CD4-positive, alpha-beta T cell treated with Interleukin-15 for 4 hours (primary cell): ENCODE measurements around the gene DOCK10.

ENCODE experiments used
- DNase-seq: peaks from one replicate; pipeline ENCODE4 v3.0.0-alpha.2; 2020; ENCODE audit warnings: low spot score

DOCK10 gene

DNA sequence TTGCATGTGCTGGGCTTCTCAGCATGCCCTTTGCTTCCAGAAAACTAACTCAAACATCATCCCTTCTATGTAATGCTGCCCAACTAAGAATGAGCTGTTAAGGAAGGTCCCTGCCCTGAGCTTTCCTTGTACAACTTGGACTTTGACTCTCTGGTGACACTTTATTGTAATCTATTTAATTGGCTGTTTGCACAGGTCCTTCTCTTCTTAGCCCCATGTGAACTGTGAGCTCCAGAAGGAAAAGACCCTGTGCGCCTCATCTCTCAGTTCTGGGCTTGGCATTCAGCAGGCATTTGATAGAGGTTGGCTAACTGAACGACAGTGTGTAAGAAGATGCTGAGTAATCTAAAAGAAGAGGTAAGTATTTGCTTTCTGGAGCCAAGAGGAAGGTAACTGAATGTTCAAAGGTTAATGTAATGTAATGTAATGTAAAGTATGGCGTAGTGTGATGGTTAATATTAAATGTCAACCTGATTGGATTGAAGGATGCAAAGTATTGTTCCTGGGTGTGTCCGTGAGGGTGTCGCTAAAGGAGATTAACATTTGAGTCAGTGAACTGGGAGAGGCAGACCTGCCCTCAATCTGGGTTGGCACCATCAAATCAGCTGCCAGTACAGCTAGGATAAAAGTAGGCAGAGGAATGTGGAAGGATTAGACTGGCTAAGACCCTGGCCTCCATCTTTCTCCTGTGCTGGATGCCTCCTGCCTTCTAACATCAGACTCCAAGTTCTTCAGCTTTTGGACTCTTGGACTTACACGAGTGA, 265.3 kb downstream of the DOCK10 start:
- DNase-seq = no peak

DNA sequence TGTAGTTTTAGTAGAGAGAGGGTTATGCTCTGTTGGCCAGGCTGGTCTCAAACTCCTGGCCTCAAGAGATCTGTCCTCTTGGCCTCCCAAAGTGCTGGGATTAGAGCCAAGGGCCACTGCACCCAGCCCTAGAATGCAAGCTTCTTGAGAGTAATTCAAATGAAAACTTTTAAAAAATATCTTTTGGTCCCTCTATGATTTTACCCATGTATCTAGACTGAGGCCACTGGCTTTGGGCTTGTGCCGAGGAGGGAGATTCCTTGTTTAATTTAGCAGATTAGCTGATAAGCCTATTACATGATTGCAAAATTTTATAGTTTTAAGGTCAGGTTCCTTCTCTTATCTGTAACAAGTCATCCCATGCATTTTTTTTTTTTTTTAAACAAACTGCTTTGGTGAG, 266.6 kb downstream of the DOCK10 start:
- no peak for DNase-seq

DNA sequence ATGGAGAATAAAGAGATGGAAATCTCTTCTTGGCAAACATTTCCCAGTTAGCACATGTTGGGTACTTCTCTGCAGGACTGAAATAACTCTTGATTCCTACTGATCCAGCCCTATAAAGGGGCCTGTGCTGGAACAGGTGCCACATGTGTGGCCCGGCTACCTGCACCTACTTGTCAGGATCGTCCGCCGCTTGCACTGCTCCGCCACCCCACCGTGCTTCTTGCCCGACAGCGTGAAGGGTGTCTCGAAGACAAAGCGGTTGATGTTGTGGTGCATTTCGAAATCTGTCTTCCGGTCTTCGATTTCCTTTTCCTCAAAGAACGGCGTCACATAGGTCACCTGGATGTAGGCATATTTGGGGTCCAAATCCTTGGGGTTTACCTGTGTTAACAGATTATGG, 267.5 kb downstream of the DOCK10 start:
- no peak for DNase-seq

DNA sequence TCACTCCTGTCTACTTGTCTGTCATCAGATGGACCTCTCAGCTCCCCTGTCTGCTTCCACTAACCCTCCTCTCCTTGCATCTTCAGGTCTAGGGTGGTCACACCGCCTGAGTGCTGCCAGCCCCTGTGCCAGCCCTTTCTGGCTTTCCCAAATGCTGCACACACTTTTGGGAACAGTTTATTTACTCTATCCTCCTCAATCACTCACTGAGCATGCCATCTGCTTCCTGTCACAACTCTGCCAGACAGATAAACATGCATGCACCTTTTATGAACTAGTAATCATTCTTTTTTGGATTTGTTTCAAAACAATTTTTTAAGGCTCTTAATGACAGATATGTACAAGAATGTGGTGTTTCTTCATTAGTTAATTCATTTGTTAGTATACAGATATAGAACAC, 269.8 kb downstream of the DOCK10 start:
- no peak for DNase-seq

DNA sequence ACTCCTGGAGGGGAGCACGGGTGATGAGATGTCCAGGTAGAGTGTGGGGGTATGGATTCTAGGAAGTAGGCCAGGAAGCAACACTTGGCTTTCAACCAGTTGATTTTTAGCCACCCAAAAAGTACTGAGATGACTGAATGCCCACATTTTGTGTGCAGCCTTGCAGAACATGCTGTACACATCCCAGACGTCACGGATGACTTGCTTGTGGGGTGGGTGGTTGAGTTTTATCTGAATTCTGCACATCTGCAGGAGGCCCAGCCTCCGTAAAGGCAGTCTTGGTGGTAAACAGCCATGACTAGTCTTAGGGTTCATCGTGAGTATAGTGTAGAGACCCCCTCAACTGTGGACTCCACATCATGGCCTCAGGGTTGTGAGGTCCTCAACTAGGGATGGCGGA, 272.8 kb downstream of the DOCK10 start:
- DNase-seq = no peak

GRCh38 chr2:224764565-224765236, 277.6 kb downstream of the DOCK10 start:
- no peak for DNase-seq

DNA sequence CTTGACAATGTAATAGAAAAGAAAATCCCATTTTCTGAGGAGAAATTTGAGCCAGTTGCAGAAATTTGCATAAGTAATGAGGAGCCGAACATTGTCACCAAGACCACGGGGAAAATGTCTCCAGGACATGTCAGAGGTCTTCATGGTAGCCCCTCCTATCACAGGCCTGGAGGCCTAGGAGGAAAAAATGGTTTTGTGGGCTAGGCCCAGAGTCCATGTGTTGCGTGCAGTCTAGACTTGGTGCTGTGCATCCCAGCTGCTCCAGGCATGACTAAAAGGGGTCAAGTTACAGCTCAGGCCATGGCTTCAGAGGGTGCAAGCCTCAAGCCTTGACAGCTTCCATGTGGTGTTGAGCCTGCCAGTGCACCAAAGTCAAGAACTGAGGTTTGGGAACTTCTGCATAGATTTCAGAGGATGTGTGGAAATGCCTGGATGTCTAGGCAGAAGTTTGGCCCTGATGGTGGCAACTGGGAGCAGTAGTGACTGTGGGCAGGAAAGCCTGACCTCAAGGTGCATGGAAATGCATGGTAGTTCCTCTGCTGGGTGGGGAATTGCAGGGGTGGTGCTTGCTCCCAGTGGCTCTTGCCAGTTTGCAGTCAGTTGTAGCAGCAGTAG, 284.2 kb downstream of the DOCK10 start:
- no peak for DNase-seq

GRCh38 chr2:224753743-224754540, 288.3 kb downstream of the DOCK10 start:
- no peak for DNase-seq

DNA sequence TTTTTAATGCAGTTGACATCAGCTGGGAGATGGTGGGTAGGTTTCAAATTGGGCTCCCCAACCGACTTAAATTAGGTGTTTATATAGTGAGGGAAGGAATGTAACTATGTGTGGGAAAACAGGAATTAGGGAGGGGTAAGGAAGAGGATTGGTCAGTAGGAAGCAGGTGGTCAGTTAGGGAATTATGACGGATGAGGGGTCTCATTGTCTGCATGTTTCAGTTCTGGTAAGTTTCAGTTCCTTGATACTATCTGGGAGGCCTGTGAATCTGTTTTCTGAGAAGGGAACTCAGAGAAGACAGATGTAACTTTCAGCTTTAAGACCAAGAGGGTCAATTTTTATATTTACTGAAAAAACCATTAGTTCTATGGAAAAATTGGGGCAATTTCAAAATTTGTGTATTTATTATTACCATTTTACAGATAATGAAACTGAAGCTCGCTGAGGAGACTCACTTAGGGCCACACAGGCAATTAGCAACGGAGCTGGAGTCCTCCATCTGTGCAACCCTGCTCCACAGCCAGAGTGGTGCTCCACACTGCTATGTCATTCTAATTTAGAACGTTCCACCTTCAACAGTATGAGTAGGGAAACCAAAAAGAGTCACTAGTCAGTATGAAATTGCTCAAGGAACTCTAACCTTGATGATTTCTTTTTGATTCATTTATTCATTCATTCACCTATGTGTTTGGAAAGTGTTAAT, 290.1 kb downstream of the DOCK10 start:
- no peak for DNase-seq

- no peak for DNase-seq
These were observed 293.1 kb downstream of the DOCK10 start for GRCh38 chr2:224749136-224749535.

DNA sequence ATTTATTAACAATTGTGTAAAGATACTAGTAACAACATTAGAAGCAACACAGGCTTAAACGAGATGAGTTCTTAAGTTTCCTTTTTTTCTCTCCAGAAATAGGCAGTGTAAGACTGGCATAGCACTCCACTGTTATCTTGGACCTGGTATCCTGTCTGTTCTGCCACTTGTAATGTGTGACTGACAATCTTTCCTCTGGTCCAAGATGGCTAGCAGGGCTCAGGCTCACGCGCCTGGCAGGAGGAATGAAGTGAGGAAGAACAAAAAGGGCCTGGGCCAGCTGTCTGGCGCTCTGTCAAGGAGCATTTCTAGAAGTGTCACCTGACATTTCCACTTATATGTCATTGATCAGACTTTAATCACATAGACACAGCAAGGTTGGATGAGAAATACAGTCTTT, 294.5 kb downstream of the DOCK10 start:
- DNase-seq = no peak

DNA sequence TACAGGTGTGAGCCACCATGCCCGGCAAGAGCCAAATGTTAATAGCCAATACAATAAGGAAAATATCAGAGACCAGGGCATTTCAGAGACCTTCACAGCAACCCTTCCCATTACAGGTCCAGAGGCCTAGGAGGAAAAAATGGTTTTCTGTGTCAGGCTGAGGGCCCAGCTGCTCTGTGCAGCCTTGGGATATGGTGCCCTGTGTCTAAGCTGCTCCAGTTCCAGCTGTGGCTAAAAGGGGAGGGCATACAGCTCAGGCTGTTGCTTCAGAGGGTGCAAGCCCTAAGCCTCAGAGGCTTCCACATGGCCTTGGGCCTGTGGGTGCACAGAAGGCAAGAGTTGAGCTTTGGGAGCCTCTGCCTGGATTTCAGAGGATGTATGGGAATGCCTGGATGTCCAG, 306.0 kb downstream of the DOCK10 start:
- no peak for DNase-seq

DNA sequence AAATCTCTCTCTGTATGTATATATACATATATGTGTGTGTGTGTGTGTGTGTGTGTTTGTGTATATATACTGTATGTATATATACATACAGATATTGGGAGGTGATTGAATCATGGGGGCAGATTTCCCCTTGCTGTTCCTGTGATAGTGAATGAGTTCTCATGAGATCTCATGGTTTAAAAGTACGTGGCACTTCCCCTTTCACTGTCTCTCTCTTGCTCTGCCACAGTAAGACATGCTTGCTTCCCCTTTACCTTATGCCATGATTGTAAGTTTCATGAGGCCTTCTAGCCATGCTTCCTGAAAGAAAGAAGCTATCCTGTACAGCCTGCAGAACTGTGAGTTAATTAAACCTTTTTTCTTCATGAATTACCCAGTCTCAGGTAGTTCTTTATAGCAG, 307.3 kb downstream of the DOCK10 start:
- no peak for DNase-seq

DNA sequence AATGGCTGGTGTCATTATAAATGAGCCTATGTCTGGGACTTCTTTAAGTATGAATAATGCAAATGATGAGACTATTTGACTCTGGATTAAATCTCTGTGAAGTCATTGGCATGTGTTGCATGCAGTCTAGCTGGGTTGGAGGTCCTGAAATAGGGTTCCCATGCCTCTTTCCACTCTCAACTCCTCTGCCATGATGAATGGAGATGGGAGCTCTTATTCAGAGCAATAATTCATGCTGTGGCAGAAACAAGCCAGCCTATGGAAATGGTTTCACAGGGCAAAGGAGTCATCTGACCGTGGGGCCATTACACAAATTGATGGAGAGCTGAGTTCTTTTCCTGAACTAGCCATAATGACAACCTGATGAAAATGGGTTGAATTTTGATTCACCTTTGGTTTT, 310.6 kb downstream of the DOCK10 start:
- DNase-seq = no peak

DNA sequence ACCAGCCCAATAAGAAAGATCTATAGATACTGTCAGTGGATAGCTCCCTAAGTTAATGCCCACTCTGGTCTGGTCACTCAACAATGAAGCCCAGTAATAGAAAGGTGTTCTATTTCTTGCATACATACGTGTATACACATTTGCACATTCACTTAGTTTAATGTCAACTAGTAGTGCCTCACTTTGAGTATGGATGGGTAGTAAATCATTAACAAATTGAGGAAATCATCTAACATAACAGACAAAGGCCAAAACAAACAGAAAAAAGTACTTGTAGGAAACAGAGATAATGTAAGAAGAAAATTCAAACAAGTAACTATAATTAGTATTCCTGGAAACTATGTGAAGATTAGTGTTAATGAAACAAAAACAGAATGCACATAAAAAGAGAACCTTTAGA, 312.8 kb downstream of the DOCK10 start:
- no peak for DNase-seq

DNA sequence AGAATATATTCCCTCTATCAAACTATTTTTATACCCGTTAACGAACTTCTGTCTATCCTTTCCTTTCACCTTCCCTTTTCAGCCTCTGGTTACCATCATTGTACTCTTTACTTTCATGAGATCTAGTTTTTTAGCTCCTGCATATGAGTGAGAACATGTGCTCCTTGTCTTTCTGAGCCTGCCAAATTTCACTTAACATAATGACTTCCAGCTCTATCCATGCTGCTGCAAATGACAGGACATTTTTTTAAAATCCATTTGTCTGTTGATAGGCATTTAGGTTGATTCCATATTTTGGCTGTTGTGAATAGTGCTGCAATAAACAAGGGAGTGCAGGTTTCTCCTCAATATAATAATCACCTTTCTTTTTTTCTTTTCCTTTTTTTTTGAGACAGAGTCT, 317.9 kb downstream of the DOCK10 start:
- DNase-seq = no peak

- no peak for DNase-seq
These were observed 318.6 kb downstream of the DOCK10 start for GRCh38 chr2:224723586-224724217.

GRCh38 chr2:224722770-224723169, 319.5 kb downstream of the DOCK10 start:
- DNase-seq = no peak

DNA sequence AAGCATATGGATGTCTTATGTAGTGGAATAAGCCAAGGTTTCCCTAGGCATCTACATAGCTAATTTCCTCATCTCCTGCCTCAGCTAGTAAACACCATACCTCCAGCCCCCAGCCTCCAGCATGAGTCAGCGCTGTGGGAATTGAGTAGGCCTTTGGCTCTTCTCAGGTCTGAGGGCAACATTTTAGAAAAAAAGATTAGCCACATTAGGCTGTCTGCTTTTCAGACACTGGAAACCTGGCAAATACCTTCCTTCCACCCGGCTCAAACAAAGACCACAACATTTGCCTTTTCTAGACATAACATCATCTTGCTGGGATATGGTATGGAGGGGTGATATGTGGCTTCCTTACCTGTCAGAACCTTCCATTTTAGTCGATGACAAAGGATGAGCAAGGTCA, 320.0 kb downstream of the DOCK10 start:
- DNase-seq = no peak

DNA sequence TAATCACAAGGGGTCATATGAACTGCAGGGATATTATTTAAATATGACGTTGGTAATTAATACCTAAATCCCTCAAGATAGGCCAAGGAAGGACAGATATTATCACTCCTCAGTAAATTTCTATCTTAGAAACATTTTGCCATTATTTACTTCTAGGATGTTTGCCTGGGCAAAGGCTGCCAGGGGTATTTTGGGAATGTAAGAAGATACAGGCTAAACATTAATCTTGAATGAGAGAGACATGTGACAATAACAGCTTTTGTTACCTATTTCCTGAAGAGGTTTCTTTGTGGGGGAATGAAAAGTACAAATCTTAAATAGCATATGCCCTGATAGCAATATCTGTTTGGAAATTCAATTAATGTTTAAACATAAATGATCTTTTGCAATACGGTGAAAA, 325.3 kb downstream of the DOCK10 start:
- DNase-seq = no peak

DNA sequence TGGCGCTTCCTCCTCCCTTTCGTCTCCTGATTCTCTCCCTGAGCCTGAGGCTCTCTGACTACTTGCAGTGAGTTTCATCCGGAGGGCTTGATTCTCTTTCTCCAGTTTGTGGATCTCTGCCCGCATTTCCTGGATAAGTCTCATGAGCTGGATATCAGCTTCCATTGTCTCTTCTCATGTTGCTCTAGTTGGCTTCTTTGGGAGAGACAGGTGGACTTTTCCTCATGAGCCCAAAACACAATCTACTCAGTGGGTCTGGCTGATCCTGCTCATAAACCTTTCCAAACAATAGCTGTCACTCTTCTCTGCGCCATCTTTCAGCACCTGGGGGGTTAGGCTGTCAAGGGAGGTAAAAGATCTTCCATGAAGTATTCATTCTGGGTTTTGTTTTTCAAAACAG, 326.1 kb downstream of the DOCK10 start, which contains the start of gene CCDC195:
CCDC195 (minus strand) TSS at position 165 of the 400 bp plus-strand sequence; CDS start at position 165, 0 bp downstream.
- no peak for DNase-seq
